Stimulated activated CD8-positive, alpha-beta memory T cell treated with anti-CD3 and anti-CD28 coated beads, Interleukin-15, amount 100 ng/mL, for 4 hours (primary cell): ENCODE measurements around the gene RNU1-2.
"Not testable (repeated sequence)": the region's sequence is repeated elsewhere in the genome, so short reads cannot be mapped to it uniquely, and the experiment has no call there.

Experiments
- DNase-seq, 2 donors: peaks; one replicate each; pipeline ENCODE4 v3.0.0-alpha.2; 2020; ENCODE audit warnings: low read depth in 2 of 2

The RNU1-2 gene

GRCh38 chr1:16911851-16912721 is 16.3 kb downstream of the RNU1-2 start:
- not testable (repeated sequence) for DNase-seq

DNA sequence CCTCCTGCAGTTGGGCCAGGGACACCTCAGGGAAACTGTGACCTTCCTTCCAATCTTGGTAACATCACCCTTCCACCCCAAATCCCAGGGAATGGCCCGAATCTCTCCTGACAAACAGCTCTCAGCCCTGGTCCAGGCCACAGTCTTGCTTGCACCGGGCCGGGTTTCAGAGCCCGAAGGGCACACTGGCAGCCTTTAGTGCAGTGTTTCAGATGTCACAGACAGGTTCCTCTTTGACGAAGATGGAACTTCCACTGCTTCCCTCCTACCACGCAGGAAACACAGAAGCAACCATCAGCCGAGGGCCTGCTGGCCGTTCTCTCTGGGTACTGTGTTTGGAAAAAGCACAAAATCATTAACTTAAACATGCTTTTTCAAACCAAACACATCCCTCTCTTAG is 17.0 kb downstream of the RNU1-2 start:
- not testable (repeated sequence) for DNase-seq

- no peak for DNase-seq
Measured at GRCh38 chr1:16913181-16913832, 17.5 kb downstream of the RNU1-2 start.

DNA sequence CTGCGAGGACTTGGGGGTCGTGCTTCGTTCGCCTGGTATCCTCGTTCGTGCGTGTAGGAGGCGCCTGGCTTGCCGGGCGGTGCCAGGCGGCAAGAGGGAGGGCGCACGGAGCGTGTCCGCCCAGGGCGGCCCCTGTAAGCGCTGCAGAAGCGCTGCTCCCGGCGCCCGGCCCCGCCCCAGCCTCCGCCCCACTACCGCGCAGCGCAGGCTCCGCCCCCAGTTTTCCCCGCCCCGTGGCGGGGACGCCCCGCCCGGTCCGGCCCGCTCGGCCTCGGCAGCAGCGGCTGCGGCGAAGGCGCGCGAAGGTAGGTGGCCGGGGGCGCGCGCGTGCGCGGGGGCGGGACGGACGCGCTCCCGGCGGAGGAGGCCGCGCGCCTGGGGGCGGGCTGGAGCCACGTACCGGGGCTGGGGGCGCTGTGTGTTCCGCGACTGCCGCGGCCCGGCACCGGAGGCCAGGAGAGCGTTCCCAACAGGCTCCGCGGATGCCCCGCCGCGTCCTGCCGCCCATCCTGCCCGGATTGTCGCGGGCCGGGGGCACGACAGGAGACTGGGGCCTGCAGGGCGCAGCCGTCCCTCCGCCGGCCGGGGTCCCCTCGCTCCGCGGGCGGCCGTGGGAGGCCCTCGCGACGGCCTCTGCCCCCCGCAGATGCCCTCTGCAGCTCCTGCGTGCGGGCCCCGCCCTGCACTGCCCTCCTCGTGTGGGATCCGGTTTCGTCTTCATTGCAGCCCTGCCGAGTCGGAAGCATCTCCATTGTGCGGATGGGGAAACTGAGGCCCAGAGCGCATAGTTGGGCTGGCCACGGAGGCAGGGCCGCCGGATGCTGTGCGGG is 18.3 kb downstream of the RNU1-2 start:
- peak; percentile 83 to 96 for DNase-seq

GRCh38 chr1:16914928-16915626 is 19.3 kb downstream of the RNU1-2 start:
- not testable (repeated sequence) for DNase-seq

- DNase-seq, result no peak
Measured at GRCh38 chr1:16915627-16915973, 19.8 kb downstream of the RNU1-2 start.

- DNase-seq, result not testable (repeated sequence)
Measured at GRCh38 chr1:16916036-16916880, 20.5 kb downstream of the RNU1-2 start.

GRCh38 chr1:16918371-16918770 is 22.6 kb downstream of the RNU1-2 start:
- DNase-seq, result no peak

DNA sequence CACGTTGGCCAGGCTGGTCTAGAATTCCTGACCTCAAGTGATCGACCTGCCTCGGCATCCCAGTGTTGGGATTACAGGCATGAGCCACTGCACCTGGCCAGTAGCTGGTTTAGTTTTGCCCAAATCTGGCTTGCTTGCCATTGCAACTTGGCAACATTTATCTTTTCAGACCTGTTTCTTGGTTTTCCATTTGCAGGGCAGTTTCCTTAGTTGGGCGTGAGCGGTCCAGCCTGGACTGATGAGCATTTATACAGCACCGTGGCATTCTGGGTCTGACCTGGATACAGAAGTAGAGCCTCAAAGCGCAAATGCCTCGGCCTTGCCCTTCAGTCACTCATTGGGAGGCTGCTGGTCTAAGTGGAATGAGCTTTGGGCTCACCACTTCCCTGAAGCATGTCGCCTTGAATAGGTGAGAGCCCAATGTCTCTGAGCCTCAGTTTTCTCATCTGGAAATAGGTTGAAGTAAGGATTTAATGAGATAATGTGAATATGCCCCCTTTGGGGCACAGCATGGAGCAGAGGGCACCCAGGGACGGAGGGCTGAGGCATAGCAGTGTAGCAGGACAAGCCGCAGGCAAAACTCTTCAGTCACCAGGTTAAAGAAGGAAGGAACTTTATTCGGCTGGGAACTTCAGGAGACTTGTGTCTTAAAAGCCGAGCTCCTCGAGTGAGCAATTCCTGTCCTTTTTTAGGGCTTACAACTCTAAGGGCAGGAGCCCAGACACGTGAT is 23.3 kb downstream of the RNU1-2 start:
- not testable (repeated sequence) for DNase-seq

DNA sequence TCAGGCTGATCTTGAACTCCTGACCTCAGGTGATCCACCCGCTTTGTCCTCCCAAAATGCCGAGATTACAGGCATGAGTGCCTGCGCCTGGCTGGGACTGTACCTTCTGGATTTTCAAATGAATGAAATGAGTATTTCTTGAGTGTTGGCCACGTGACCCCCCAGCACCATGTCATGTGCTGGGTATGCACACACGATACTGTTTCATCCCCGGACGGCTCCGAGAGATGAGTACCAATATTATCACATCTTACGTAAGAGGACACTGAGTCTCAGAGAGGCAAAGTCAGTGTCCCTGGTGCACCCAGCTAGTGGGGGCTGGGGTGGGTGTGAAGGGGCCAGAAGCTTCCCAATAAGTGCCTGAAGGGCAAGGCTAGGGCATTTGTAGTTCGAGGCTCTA is 25.2 kb downstream of the RNU1-2 start:
- DNase-seq, result no peak

- DNase-seq, result no peak
Measured at GRCh38 chr1:16921391-16922185, 25.8 kb downstream of the RNU1-2 start, which contains the start of gene CROCC. Gene CROCC (plus strand): TSS chr1:16921931. CDS start chr1:16922019, 88 bp downstream.

- DNase-seq, result no peak
Measured at GRCh38 chr1:16922466-16922865, 26.7 kb downstream of the RNU1-2 start.

- no peak for DNase-seq
Measured at GRCh38 chr1:16922885-16923431, 27.2 kb downstream of the RNU1-2 start.

- no peak for DNase-seq
Measured at GRCh38 chr1:16924216-16924918, 28.6 kb downstream of the RNU1-2 start.

DNA sequence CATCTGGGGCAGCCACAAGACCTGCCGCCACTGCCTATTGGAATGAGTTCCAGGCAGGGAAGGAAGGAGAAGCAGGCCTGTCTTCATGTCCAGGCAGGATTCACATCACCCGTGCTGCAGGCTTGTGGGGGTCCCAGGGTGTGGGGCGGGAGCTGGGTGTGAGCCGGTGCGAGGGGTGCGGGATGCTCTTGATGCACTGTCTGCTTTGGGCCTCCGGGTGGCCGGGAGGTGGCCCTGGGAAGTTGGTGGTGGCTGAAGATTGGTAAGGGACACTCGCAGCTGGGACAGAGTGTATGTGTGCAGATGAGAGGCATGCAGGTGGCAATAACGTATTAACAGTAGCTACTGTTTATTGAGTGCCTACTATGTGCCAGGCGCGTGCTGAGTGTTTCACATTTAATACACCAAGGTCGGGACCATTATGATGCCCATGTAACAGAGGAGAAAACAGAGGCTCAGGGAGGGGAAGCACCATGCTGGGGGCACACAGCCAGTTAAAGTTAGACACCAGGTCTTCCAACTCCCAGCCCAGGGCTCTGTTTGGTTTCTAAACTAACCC is 29.2 kb downstream of the RNU1-2 start:
- no peak for DNase-seq

- DNase-seq, result no peak
Measured at GRCh38 chr1:16925635-16926490, 30.1 kb downstream of the RNU1-2 start.
